GM12878 (cell line): ENCODE data around the gene PHPT1. TPM values are rescaled to one million over a fixed set of nuclear protein-coding genes. Genes with fewer than 3 reads are reported as not detected.
A peak's percentile ranks its signal among the peaks of the same experiment; 100 is the strongest.

ENCODE experiments used
- ATAC-seq: fragments of 200-7000 bp; cut with Tn5 transposase; 3 replicates; pipeline ENCODE4 v1.9.1; 2020; ENCODE audit warnings: mild to moderate bottlenecking, moderate library complexity
- BruUV-seq: library from RNA; stranded (reverse); fragments of 400-500 nt; replicated peaks from 2 replicates; lab custom pipeline; 2021; lab: Mats Ljungman, UMichigan
- CTCF ChIA-PET: fragments of 300-600 bp; sonication (Branson Sonifier 250); formaldehyde crosslinking; extraction: SDS; loops from one replicate; lab custom pipeline; 2021; ENCODE audit warnings: inconsistent platforms; lab: Yijun Ruan, JAX
- POLR2A ChIA-PET: fragments of 350-600 bp; formaldehyde crosslinking; extraction: SDS; loops from one replicate; lab custom pipeline; 2021; ENCODE audit warnings: inconsistent platforms; lab: Charles Lee
- RAD21 ChIA-PET: fragments of 300-600 bp; sonication (Branson Sonifier 250); formaldehyde crosslinking; loops from one replicate; lab custom pipeline; 2023; ENCODE audit warnings: antibody characterized with exemption; ENCODE audit not compliant: unreplicated experiment; lab: Charles Lee
- SMC1A ChIA-PET: fragments of 300-600 bp; sonication (Branson Sonifier 250); formaldehyde crosslinking; loops from one replicate; lab custom pipeline; 2023; ENCODE audit not compliant: unreplicated experiment, uncharacterized antibody; lab: Charles Lee
- DNase-seq: peaks from one replicate; pipeline ENCODE4 v3.0.0-alpha.2; 2011; ENCODE audit warnings: low read depth, low spot score
- FAIRE-seq: peaks from 3 replicates; lab custom pipeline; 2011; peaks lifted over from hg19 to GRCh38; lab: Jason Lieb, UNC
- H2AFZ ChIP-seq: 2 replicates; pipeline ENCODE4 v1.6.0; 2011; ENCODE audit warnings: low read depth, low read length, control low read depth; ENCODE audit not compliant: control insufficient read depth
- H3K27ac ChIP-seq: 2 replicates; pipeline ENCODE4 v1.5.1; 2011; ENCODE audit warnings: control low read depth; ENCODE audit not compliant: control insufficient read depth, insufficient read depth
- H3K27me3 ChIP-seq, 2 experiments: replicated peaks in 1 of 2; 2 replicates each; pipeline versions ENCODE4 v1.6.0 to v1.6.1; 2011; ENCODE audit warnings: low read length in 1 of 2; ENCODE audit not compliant: control insufficient read depth in 2 of 2, insufficient read depth in 2 of 2
- H3K36me3 ChIP-seq, 2 experiments: 2 replicates each; pipeline ENCODE4 v1.5.1; 2011; ENCODE audit warnings: low read length in 1 of 2; ENCODE audit not compliant: control insufficient read depth in 2 of 2, insufficient read depth in 2 of 2
- H3K4me1 ChIP-seq: 2 replicates; pipeline ENCODE4 v1.6.1; 2011; ENCODE audit warnings: mild to moderate bottlenecking, low read length, moderate library complexity, mixed read lengths; ENCODE audit not compliant: control insufficient read depth, insufficient read depth
- H3K4me2 ChIP-seq: 2 replicates; pipeline ENCODE4 v1.6.0; 2011; ENCODE audit warnings: control low read depth; ENCODE audit not compliant: control insufficient read depth, insufficient read depth
- H3K4me3 ChIP-seq: fragments of 200-600 bp; sonication (generic); 2 replicates; pipeline ENCODE4 v1.5.1; 2016
- H3K79me2 ChIP-seq: 2 replicates; pipeline ENCODE4 v1.6.0; 2011; ENCODE audit warnings: low read length; ENCODE audit not compliant: control insufficient read depth, insufficient read depth
- H3K9ac ChIP-seq: 2 replicates; pipeline ENCODE4 v1.8.0; 2011; ENCODE audit warnings: low read length, control low read depth, mixed read lengths; ENCODE audit not compliant: control insufficient read depth, insufficient read depth
- H3K9me3 ChIP-seq: replicated peaks from 3 replicates; pipeline ENCODE4 v1.5.1; 2011; ENCODE audit warnings: mild to moderate bottlenecking, low read length; ENCODE audit not compliant: control insufficient read depth, insufficient read depth
- H4K20me1 ChIP-seq: 2 replicates; pipeline ENCODE4 v1.6.0; 2011; ENCODE audit not compliant: control insufficient read depth, insufficient read depth
- BHLHE40 ChIP-seq, 2 experiments: fragments of 450-650 bp in 1 of 2; IDR thresholded peaks; 2 replicates each; pipeline ENCODE4 v1.6.1; 2011 to 2017; ENCODE audit warnings: low read depth in 2 of 2, borderline replicate concordance in 1 of 2, improper control_type of control experiment in 1 of 2, low read length in 1 of 2, mild to moderate bottlenecking in 1 of 2
- WGBS: methylation state at CpG from one replicate; pipeline ENCODE4 v1.1.6; 2016; ENCODE audit warnings: low lambda C conversion rate; ENCODE audit not compliant: insufficient replicate concordance, insufficient coverage; ENCODE audit errors: missing lambda C conversion rate; 5-methylcytosine and 5-hydroxymethylcytosine counted together
- in situ Hi-C: fragments of 300-500 bp; cut with MboI; formaldehyde crosslinking; loops from 9 replicates; pipeline ENCODE4 v1.14.3; 2018; ENCODE audit warnings: mixed read lengths
- intact Hi-C: fragments of 100-400 bp; cut with micrococcal nuclease; formaldehyde crosslinking; loops from one replicate; pipeline ENCODE4 v1.14.2; 2022; ENCODE audit not compliant: unreplicated experiment
- polyA plus RNA-seq, 11 experiments: library from polyadenylated mRNA; depleted of rRNA in 4 of 11; unstranded in 6 of 11; stranded (reverse) in 5 of 11; fragments of >200 nt; fragmentation: Nextera tagmentation in 4 of 11; fragmentation: Illumina TruSeq in 1 of 11; extraction: Ambion mirVana in 4 of 11; extraction: Trizol in 1 of 11; gene quantifications; 1 replicate in 1 of 11; 2 replicates in 10 of 11; pipeline versions ENCODE4 v1.2.1 to v1.2.3, GENCODE V29; 2011 to 2016; ENCODE audit warnings: inconsistent platforms in 2 of 11, missing spikeins in 2 of 11, low read depth in 1 of 11
- total RNA-seq, 4 experiments: library from RNA; depleted of rRNA in 3 of 4; stranded (reverse); fragments of >200 nt in 3 of 4; fragmentation: Illumina TruSeq in 1 of 4; extraction: Trizol in 1 of 4; gene quantifications; 2 replicates each; pipeline versions ENCODE4 v1.2.1 to v1.2.3, GENCODE V29; 2013 to 2021
- TF ChIP-seq, protein P1 (sequence below): IDR thresholded peaks from 2 replicates; pipeline ENCODE4 v1.6.1; 2012; ENCODE audit warnings: low read depth, low read length, improper control_type of control experiment

PHPT1 gene
- total and polyA plus RNA-seq, 10 of the 15 experiments (the other 5 are each of a cell fraction or from before 2014, with no cell fraction given): 56.2 to 323 (median 140) TPM

DNA sequence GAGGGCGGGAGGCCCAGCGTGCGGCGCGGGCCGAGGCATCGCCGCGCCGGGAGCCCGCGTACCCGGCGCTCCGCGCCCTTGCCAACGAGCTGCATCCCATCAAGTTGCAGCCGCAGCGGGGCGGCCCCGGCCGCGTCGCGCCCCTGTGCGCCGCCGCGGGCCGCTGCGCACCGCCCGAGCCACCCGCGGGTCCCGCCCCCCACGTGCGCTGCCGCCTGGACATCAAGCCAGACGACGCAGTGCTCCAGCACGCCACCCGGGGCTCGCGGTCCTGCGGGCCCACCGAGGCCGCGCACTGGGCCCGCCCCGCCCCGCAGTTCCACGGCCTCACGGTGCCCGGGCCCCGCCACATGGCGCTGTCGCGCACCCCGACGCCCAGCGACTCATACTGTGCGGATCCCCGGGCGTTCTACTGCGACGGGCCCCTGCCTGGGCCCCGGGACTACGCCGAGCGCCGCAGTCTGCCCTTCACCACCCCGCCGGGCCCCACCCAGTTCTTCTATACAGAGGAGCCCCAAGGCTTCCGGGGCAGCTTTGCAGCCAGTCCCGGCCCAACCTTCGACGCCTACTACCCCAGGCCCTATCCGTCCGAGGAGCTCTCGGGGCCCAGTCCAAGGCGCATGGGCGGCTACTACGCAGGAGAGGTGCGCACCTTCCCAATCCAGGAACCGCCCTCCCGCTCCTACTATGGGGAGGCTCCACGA lies 4.3 kb upstream of the PHPT1 start:
- intact Hi-C loops: loop anchor here (5.0 kb wide), 2 partner anchors 37 to 192 kb away; no protein-coding TSS in a partner anchor
- in situ Hi-C loops: no loop called here
- Histone ChIP-seq H3K27me3 (no peaks in the 10 kb centered on the region; a peak in 1 of 4 replicates), H3K36me3 (no peaks in the 10 kb centered on the region), H3K4me1 (peaks cover 8% of the 10 kb centered on the region)
- TF ChIP-seq, protein P1, sequence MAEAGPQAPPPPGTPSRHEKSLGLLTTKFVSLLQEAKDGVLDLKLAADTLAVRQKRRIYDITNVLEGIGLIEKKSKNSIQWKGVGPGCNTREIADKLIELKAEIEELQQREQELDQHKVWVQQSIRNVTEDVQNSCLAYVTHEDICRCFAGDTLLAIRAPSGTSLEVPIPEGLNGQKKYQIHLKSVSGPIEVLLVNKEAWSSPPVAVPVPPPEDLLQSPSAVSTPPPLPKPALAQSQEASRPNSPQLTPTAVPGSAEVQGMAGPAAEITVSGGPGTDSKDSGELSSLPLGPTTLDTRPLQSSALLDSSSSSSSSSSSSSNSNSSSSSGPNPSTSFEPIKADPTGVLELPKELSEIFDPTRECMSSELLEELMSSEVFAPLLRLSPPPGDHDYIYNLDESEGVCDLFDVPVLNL: no peak
- TF ChIP-seq BHLHE40 (IDR thresholded peaks at IDR 0.05; ENCODE audit: borderline replicate concordance in 1 of 2, low read depth in 2 of 2, low read length in 1 of 2): peak in 1 of 2 experiments; percentile 55; a peak in 1 of 4 replicates
- TF ChIP-seq, all 136 proteins: peak for 1
- 47% methylated on average over 52 of the region's 88 CpGs for WGBS
- ChIA-PET POLR2A (no interaction called here), SMC1A (interaction anchor here (2.4 kb wide), 1 partner anchor 57 kb away, joined by 6 read pairs; no protein-coding TSS in a partner anchor), RAD21 (interaction anchor here (4.1 kb wide), 1 partner anchor 54 kb away, joined by 16 read pairs; no protein-coding TSS in a partner anchor), CTCF (interaction anchor here (0.8 to 4.5 kb wide), 4 partner anchors 40 to 190 kb away, joined by 3 to 46 read pairs (median 20); partner anchors contain the start of genes CLIC3 and TRAF2)
- no peaks in the 10 kb centered on the region; the same call in 1 of the 2 replicates for H4K20me1 ChIP-seq
- no TSS peak for BruUV-seq
- peaks cover 7% of the 10 kb centered on the region; the same call in 1 of the 2 replicates for H3K79me2 ChIP-seq
- no peak overlapping the region for H3K9ac ChIP-seq
- no peak overlapping the region for H3K4me3 ChIP-seq
- ATAC-seq (no peak), DNase-seq (no peak), FAIRE-seq (no peak)
- H2AFZ ChIP-seq: no peak overlapping the region
- H3K9me3 ChIP-seq: peaks cover 4% of the 10 kb centered on the region; the same call in 1 of the 3 replicates
- H3K4me2 ChIP-seq: no peak overlapping the region
- H3K27ac ChIP-seq: no peak overlapping the region
